GM21515 (cell line): ENCODE results near the gene KLC3.

Experiments
- ATAC-seq: cut with Tn5 transposase; IDR thresholded peaks from one replicate; pipeline ENCODE4 v1.9.1; 2021; ENCODE audit not compliant: unreplicated experiment

The KLC3 gene

GRCh38 chr19:45368737-45369340 lies 28.3 kb downstream of the KLC3 start:
- ATAC-seq: no peak

GRCh38 chr19:45370410-45371204 lies 30.1 kb downstream of the KLC3 start, which contains the start of gene ERCC2:
Gene ERCC2, minus strand, starts transcription at chr19:45370573. Its CDS starts 33 bp downstream, at chr19:45370540.
- ATAC-seq: peak; percentile 90

- ATAC-seq: no peak
These were observed 35.6 kb downstream of the KLC3 start for GRCh38 chr19:45376045-45376724.

- no peak for ATAC-seq
These were observed 39.6 kb downstream of the KLC3 start for GRCh38 chr19:45380107-45380506.

- ATAC-seq: no peak
These were observed 41.9 kb downstream of the KLC3 start for GRCh38 chr19:45382426-45382825.

GRCh38 chr19:45385392-45386221 lies 45.1 kb downstream of the KLC3 start:
- ATAC-seq: no peak

- no peak for ATAC-seq
These were observed 50.8 kb downstream of the KLC3 start for GRCh38 chr19:45391346-45391745.

GRCh38 chr19:45391871-45392665 lies 51.5 kb downstream of the KLC3 start:
- ATAC-seq: no peak

GRCh38 chr19:45395821-45396617 lies 55.5 kb downstream of the KLC3 start:
- ATAC-seq: no peak

GRCh38 chr19:45400192-45400591 lies 59.6 kb downstream of the KLC3 start:
- no peak for ATAC-seq
